Measurements from ENCODE around the gene KDM8. TPM values are rescaled to one million over a fixed set of nuclear protein-coding genes. Genes with fewer than 3 reads are reported as not detected.

The KDM8 gene
- total and polyA plus RNA-seq, 4 donors: 4.6 to 198 (median 97.7) TPM

DNA sequence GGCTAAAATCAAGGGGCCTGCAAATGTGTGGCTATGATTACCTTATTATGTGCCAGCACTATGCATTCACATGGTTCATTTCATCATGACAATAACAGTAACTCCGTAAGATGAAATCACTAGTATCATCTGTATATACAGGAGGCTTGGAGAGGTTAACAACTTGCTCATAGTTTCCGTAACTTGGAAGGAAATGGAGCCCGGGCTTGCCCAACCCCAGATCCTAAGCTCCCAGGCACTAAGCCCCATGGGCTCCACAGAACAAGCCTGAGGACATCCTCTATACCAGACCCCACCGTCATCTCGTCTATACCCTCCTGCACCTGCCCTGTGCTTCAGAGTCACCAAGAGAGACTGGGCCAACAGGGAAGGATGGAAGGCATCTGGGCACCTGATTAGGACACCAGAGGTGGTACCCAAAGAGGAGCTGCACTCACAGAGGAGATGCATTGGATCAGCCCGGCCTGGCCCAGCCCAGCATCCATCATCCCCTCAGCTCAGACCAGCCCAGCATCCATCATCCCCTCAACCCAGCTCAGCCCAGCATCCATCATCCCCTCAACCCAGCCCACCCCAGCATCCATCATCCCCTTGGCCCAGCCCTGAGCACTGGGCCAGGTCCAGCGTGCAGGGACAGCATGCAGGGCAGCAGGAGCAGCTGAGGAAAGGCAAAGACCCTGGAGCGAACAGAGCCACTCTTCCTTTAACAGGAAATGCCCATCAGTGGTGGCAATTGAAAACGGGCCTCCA lies 36.8 kb downstream of the KDM8 start:
- TF ChIP-seq, protein P1, sequence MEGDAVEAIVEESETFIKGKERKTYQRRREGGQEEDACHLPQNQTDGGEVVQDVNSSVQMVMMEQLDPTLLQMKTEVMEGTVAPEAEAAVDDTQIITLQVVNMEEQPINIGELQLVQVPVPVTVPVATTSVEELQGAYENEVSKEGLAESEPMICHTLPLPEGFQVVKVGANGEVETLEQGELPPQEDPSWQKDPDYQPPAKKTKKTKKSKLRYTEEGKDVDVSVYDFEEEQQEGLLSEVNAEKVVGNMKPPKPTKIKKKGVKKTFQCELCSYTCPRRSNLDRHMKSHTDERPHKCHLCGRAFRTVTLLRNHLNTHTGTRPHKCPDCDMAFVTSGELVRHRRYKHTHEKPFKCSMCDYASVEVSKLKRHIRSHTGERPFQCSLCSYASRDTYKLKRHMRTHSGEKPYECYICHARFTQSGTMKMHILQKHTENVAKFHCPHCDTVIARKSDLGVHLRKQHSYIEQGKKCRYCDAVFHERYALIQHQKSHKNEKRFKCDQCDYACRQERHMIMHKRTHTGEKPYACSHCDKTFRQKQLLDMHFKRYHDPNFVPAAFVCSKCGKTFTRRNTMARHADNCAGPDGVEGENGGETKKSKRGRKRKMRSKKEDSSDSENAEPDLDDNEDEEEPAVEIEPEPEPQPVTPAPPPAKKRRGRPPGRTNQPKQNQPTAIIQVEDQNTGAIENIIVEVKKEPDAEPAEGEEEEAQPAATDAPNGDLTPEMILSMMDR (IDR thresholded peaks at IDR 0.05; ENCODE audit: low read depth, low read length, missing input control): no peak
- TF ChIP-seq RAD21 (IDR thresholded peaks at IDR 0.05): no peak
- TF ChIP-seq GABPA (IDR thresholded peaks at IDR 0.05 in 1 of 2, conservative IDR thresholded peaks at IDR 0.05 in 1 of 2): no peak
- no peak for TF ChIP-seq TAF1 (conservative IDR thresholded peaks at IDR 0.05)
- TF ChIP-seq FOXA1 (IDR thresholded peaks at IDR 0.05): no peak
- TF ChIP-seq HNF4A (conservative IDR thresholded peaks at IDR 0.05): no peak
- TF ChIP-seq SP1 (IDR thresholded peaks at IDR 0.05): no peak
- TF ChIP-seq, protein P2, sequence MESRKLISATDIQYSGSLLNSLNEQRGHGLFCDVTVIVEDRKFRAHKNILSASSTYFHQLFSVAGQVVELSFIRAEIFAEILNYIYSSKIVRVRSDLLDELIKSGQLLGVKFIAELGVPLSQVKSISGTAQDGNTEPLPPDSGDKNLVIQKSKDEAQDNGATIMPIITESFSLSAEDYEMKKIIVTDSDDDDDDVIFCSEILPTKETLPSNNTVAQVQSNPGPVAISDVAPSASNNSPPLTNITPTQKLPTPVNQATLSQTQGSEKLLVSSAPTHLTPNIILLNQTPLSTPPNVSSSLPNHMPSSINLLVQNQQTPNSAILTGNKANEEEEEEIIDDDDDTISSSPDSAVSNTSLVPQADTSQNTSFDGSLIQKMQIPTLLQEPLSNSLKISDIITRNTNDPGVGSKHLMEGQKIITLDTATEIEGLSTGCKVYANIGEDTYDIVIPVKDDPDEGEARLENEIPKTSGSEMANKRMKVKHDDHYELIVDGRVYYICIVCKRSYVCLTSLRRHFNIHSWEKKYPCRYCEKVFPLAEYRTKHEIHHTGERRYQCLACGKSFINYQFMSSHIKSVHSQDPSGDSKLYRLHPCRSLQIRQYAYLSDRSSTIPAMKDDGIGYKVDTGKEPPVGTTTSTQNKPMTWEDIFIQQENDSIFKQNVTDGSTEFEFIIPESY (IDR thresholded peaks at IDR 0.05): no peak
- TF ChIP-seq, protein P3, sequence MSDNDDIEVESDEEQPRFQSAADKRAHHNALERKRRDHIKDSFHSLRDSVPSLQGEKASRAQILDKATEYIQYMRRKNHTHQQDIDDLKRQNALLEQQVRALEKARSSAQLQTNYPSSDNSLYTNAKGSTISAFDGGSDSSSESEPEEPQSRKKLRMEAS (IDR thresholded peaks at IDR 0.05): no peak
- no peak for TF ChIP-seq JUND (IDR thresholded peaks at IDR 0.05)
- no peak for TF ChIP-seq EGR1 (IDR thresholded peaks at IDR 0.05; ENCODE audit: low read depth in 2 of 2)
- no peak for TF ChIP-seq NR2F2 (IDR thresholded peaks at IDR 0.05)
- TF ChIP-seq, protein P4, sequence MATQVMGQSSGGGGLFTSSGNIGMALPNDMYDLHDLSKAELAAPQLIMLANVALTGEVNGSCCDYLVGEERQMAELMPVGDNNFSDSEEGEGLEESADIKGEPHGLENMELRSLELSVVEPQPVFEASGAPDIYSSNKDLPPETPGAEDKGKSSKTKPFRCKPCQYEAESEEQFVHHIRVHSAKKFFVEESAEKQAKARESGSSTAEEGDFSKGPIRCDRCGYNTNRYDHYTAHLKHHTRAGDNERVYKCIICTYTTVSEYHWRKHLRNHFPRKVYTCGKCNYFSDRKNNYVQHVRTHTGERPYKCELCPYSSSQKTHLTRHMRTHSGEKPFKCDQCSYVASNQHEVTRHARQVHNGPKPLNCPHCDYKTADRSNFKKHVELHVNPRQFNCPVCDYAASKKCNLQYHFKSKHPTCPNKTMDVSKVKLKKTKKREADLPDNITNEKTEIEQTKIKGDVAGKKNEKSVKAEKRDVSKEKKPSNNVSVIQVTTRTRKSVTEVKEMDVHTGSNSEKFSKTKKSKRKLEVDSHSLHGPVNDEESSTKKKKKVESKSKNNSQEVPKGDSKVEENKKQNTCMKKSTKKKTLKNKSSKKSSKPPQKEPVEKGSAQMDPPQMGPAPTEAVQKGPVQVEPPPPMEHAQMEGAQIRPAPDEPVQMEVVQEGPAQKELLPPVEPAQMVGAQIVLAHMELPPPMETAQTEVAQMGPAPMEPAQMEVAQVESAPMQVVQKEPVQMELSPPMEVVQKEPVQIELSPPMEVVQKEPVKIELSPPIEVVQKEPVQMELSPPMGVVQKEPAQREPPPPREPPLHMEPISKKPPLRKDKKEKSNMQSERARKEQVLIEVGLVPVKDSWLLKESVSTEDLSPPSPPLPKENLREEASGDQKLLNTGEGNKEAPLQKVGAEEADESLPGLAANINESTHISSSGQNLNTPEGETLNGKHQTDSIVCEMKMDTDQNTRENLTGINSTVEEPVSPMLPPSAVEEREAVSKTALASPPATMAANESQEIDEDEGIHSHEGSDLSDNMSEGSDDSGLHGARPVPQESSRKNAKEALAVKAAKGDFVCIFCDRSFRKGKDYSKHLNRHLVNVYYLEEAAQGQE (IDR thresholded peaks at IDR 0.05): no peak
- no peak for TF ChIP-seq HNF4G (IDR thresholded peaks at IDR 0.05)
- TF ChIP-seq RXRA (IDR thresholded peaks at IDR 0.05): no peak
- TF ChIP-seq, protein P5, sequence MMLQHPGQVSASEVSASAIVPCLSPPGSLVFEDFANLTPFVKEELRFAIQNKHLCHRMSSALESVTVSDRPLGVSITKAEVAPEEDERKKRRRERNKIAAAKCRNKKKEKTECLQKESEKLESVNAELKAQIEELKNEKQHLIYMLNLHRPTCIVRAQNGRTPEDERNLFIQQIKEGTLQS (IDR thresholded peaks at IDR 0.05): no peak
- no peak for TF ChIP-seq YY1 (IDR thresholded peaks at IDR 0.05)
- no peak overlapping the region for H3K9ac ChIP-seq (ENCODE audit: low read depth in 1 of 2, low read length in 2 of 2)
- peaks cover 0 to 11% (median 2%) of the 10 kb centered on the region in 4 donors for H3K4me1 ChIP-seq (ENCODE audit: control insufficient read depth in 4 of 4, insufficient read depth in 4 of 4, low read length in 3 of 4)
- no peak for DNase-seq (ENCODE audit: low spot score)
- no peaks in the 10 kb centered on the region for H3K9me3 ChIP-seq (ENCODE audit: control insufficient read depth in 4 of 4, low read length in 3 of 4)
- 88% methylated on average over 9 of the region's 9 CpGs for WGBS
- H3K36me3 ChIP-seq (ENCODE audit: control insufficient read depth in 4 of 4, insufficient read depth in 3 of 4, low read depth in 1 of 4, low read length in 3 of 4): peaks cover 0 to under 1% (median 0%) of the 10 kb centered on the region in 4 donors
- no peaks in the 10 kb centered on the region for H3K27me3 ChIP-seq (ENCODE audit: control insufficient read depth in 4 of 4, insufficient read depth in 4 of 4, low read length in 3 of 4)
- H3K4me3 ChIP-seq (ENCODE audit: low read depth in 1 of 3, low read length in 3 of 3): no peak overlapping the region
- no peak overlapping the region for H3K27ac ChIP-seq (ENCODE audit: low read depth in 1 of 2, low read length in 2 of 2)
